A549 (cell line): ENCODE measurements around the gene ABO. TPM values are rescaled to one million over a fixed set of nuclear protein-coding genes. Genes with fewer than 3 reads are reported as not detected.

Source experiments
- ATAC-seq, 2 experiments: fragments of 200-7000 bp in 1 of 2; fragments of >200 bp in 1 of 2; cut with Nextera tagmentation in 1 of 2; cut with Tn5 transposase in 1 of 2; 3 replicates each; pipeline versions ENCODE4 v1.8.0 to v1.9.1; 2018 to 2020; ENCODE audit warnings: mild to moderate bottlenecking in 1 of 2, moderate library complexity in 1 of 2
- CTCF ChIA-PET: fragments of 300-600 bp; sonication (Branson Sonifier 250); formaldehyde crosslinking; extraction: SDS; loops from one replicate; lab custom pipeline; 2021; ENCODE audit warnings: antibody characterized with exemption, inconsistent platforms; lab: Yijun Ruan, JAX
- POLR2A ChIA-PET: fragments of 350-600 bp; formaldehyde crosslinking; extraction: SDS; loops from one replicate; lab custom pipeline; 2021; ENCODE audit warnings: antibody characterized with exemption, inconsistent platforms; lab: Yijun Ruan, JAX
- DNase-seq, 2 experiments: peaks; one replicate each; pipeline versions ENCODE4 v3.0.0 to v3.0.0-alpha.2; 2011 to 2016; ENCODE audit warnings: low read depth in 1 of 2, low spot score in 1 of 2
- FAIRE-seq: peaks from 2 replicates; lab custom pipeline; 2011; peaks lifted over from hg19 to GRCh38; lab: Jason Lieb, UNC
- H3K27ac ChIP-seq, 2 experiments: fragments of >200 bp; sonication (Bioruptor Twin); formaldehyde crosslinking; 3 replicates each; pipeline ENCODE4 v1.5.1; 2016 to 2017
- H3K4me1 ChIP-seq: fragments of >200 bp; sonication (Bioruptor Twin); formaldehyde crosslinking; 3 replicates; pipeline ENCODE4 v1.6.1; 2016
- H3K4me2 ChIP-seq: fragments of >200 bp; sonication (Bioruptor Twin); formaldehyde crosslinking; 3 replicates; pipeline ENCODE4 v1.6.1; 2016
- H3K4me3 ChIP-seq: fragments of >200 bp; sonication (Bioruptor Twin); formaldehyde crosslinking; 3 replicates; pipeline ENCODE4 v1.5.1; 2016
- H3K9me3 ChIP-seq: fragments of >200 bp; sonication (Bioruptor Twin); formaldehyde crosslinking; 3 replicates; pipeline ENCODE4 v1.6.1; 2016
- CBX2 ChIP-seq: fragments of 200-600 bp; sonication (generic); IDR thresholded peaks from 2 replicates; pipeline ENCODE4 v1.6.1; 2016; ENCODE audit warnings: low read depth, mild to moderate bottlenecking, borderline replicate concordance
- CHD2 ChIP-seq: fragments of 150-350 bp; IDR thresholded peaks from 2 replicates; pipeline ENCODE4 v1.6.1; 2014; ENCODE audit warnings: low read length; ENCODE audit not compliant: partially characterized antibody
- E2F6 ChIP-seq: IDR thresholded peaks from 2 replicates; pipeline ENCODE4 v1.6.1; 2012; ENCODE audit warnings: low read depth, borderline replicate concordance
- EP300 ChIP-seq, 2 experiments: fragments of >200 bp; sonication (Bioruptor Twin); formaldehyde crosslinking; IDR thresholded peaks; 2 replicates in 1 of 2; 3 replicates in 1 of 2; pipeline ENCODE4 v1.6.1; 2016 to 2017
- GATA3 ChIP-seq: IDR thresholded peaks from 2 replicates; pipeline ENCODE4 v1.6.1; 2012; ENCODE audit warnings: borderline replicate concordance
- HDAC2 ChIP-seq: fragments of 200-600 bp; sonication (generic); IDR thresholded peaks from 2 replicates; pipeline ENCODE4 v1.6.1; 2016
- HEYL ChIP-seq: fragments of 250-450 bp; sonication (Bioruptor Pico); IDR thresholded peaks from 2 replicates; pipeline ENCODE4 v1.8.0; 2021; ENCODE audit warnings: mild to moderate bottlenecking, moderate library complexity
- HOXB13 ChIP-seq: fragments of 250-450 bp; sonication (Bioruptor Pico); IDR thresholded peaks from 2 replicates; pipeline ENCODE4 v1.5.0; 2020; ENCODE audit warnings: low read depth, mild to moderate bottlenecking, moderate library complexity
- HOXB5 ChIP-seq: fragments of 250-450 bp; sonication (Bioruptor Pico); IDR thresholded peaks from 2 replicates; pipeline ENCODE4 v1.5.0; 2020; ENCODE audit warnings: mild to moderate bottlenecking, moderate library complexity
- JUN ChIP-seq, 2 experiments: fragments of >200 bp; sonication (Bioruptor Twin); formaldehyde crosslinking; IDR thresholded peaks; 2 replicates in 1 of 2; 3 replicates in 1 of 2; pipeline ENCODE4 v1.6.1; 2016 to 2017
- KDM5A ChIP-seq: fragments of 200-600 bp; sonication (generic); IDR thresholded peaks from 2 replicates; pipeline ENCODE4 v1.6.1; 2016; ENCODE audit warnings: antibody characterized with exemption, mild to moderate bottlenecking
- NPAS2 ChIP-seq: fragments of 250-450 bp; sonication (Bioruptor Pico); IDR thresholded peaks from 2 replicates; pipeline ENCODE4 v1.8.0; 2022; ENCODE audit warnings: mild to moderate bottlenecking, moderate library complexity, borderline replicate concordance
- NR3C1 ChIP-seq: fragments of >200 bp; sonication (Bioruptor Twin); formaldehyde crosslinking; IDR thresholded peaks from 3 replicates; pipeline ENCODE4 v1.6.1; 2017
- PHF8 ChIP-seq: fragments of 200-600 bp; sonication (generic); IDR thresholded peaks from 2 replicates; pipeline ENCODE4 v1.6.1; 2016; ENCODE audit warnings: low read depth, mild to moderate bottlenecking, antibody characterized with exemption, moderate library complexity, borderline replicate concordance
- POLR2A ChIP-seq: IDR thresholded peaks from 2 replicates; pipeline ENCODE4 v1.6.1; 2012; ENCODE audit warnings: mild to moderate bottlenecking, low read length
- POLR2AphosphoS2 ChIP-seq: conservative IDR thresholded peaks from 2 replicates; pipeline ENCODE4 v1.6.1; 2012; ENCODE audit warnings: low read length, improper control_type of control experiment, inconsistent platforms
- RCOR1 ChIP-seq: fragments of 150-350 bp; IDR thresholded peaks from 2 replicates; pipeline ENCODE4 v1.6.1; 2014; ENCODE audit warnings: antibody characterized with exemption, low read length, low read depth
- REST ChIP-seq: fragments of 200-600 bp; sonication (generic); IDR thresholded peaks from 2 replicates; pipeline ENCODE4 v1.6.1; 2016; ENCODE audit warnings: antibody characterized with exemption, mild to moderate bottlenecking, moderate library complexity
- RFX5 ChIP-seq: fragments of 450-650 bp; IDR thresholded peaks from 2 replicates; pipeline ENCODE4 v1.7.1; 2014; ENCODE audit warnings: antibody characterized with exemption, mild to moderate bottlenecking, moderate library complexity
- TFCP2L1 ChIP-seq: fragments of 250-450 bp; sonication (Bioruptor Pico); IDR thresholded peaks from 2 replicates; pipeline ENCODE4 v1.5.0; 2021; ENCODE audit warnings: mild to moderate bottlenecking
- USF2 ChIP-seq: fragments of 450-650 bp; IDR thresholded peaks from 2 replicates; pipeline ENCODE4 v1.6.1; 2014; ENCODE audit warnings: antibody characterized with exemption
- ZNF302 ChIP-seq: fragments of 250-450 bp; sonication (Bioruptor Pico); IDR thresholded peaks from 2 replicates; pipeline ENCODE4 v1.9.0; 2021; ENCODE audit warnings: inconsistent platforms, mild to moderate bottlenecking, moderate library complexity
- ZSCAN20 ChIP-seq: fragments of 250-450 bp; sonication (Bioruptor Pico); IDR thresholded peaks from 2 replicates; pipeline ENCODE4 v1.8.0; 2022; ENCODE audit warnings: mild to moderate bottlenecking, moderate library complexity
- WGBS: methylation state at CpG from one replicate; pipeline ENCODE4 v1.1.6; 2017; ENCODE audit errors: missing lambda C conversion rate; 5-methylcytosine and 5-hydroxymethylcytosine counted together
- polyA plus RNA-seq, 4 experiments: library from polyadenylated mRNA; depleted of rRNA in 3 of 4; stranded (reverse); fragments of >200 nt; fragmentation: RNase III in 1 of 4; extraction: RNeasy Plus Mini Kit Qiagen cat#74134 plus additional on column Dnase treatment in 1 of 4; gene quantifications; 2 replicates in 3 of 4; 3 replicates in 1 of 4; pipeline ENCODE4 v1.2.3, GENCODE V29; 2011 to 2017
- TF ChIP-seq, protein P1 (sequence below): fragments of 250-450 bp; sonication (Bioruptor Pico); IDR thresholded peaks from 2 replicates; pipeline ENCODE4 v1.5.0; 2021; ENCODE audit warnings: mild to moderate bottlenecking, moderate library complexity, borderline replicate concordance
- TF ChIP-seq, protein P2 (sequence below): fragments of 150-350 bp; IDR thresholded peaks from 2 replicates; pipeline ENCODE4 v1.6.1; 2014; ENCODE audit warnings: low read depth, mild to moderate bottlenecking, low read length

Gene ABO
- polyA plus RNA-seq, 2 of the 4 experiments (the other 2 are of a cell fraction), result not detected

DNA sequence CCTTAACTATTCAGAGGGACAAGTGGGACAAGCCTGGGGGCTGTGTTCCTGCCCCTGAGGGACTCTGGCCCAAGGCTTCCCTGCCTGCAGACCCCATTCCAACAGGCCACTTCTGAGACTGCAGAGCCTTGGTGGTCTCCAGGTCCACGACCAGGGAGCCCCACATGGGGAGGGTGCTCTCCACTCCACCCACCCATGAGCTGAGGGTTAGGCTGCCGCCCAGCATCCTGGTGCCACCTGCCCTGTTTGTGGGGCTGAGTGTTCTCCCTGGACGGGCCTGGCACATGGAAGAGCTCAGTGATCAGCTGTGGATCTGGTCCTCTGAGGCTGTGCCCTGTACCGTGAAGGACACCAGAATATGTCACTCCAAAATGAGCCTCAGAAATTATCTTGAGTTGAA, 2.5 kb upstream of the ABO start (continued):
- no peak for TF ChIP-seq USF2
- no peak for TF ChIP-seq POLR2AphosphoS2
- TF ChIP-seq, all 56 proteins: peak for 0

DNA sequence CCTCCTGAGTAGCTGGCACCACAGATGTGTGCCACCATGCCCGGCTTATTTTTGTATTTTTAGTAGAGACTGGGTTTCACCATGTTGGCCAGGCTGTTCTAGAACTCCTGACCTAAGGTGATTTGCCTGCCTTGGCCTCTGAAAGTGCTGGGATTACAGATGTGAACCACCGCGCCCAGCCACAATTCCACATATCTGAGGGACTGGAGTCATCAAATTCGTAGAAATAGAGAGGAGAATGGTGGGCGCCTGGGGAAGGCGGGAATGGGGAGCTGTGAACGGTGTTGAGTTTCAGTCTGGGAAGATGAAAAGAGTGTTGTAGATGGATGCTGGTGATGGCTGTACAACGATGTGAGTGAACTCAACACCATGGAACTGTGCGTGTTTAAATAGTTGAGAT, 1.9 kb upstream of the ABO start:
- ChIA-PET POLR2A (no interaction called here), CTCF (no interaction called here)
- H3K4me1 ChIP-seq, result no peaks in the 10 kb centered on the region; the same call in 2 of the 3 replicates
- ATAC-seq (no peak), FAIRE-seq (no peak), DNase-seq (no peak)
- H3K4me2 ChIP-seq, result no peak overlapping the region
- WGBS, result 73% methylated on average over 9 of the region's 9 CpGs
- H3K9me3 ChIP-seq, result no peaks in the 10 kb centered on the region
- H3K27ac ChIP-seq, result no peak overlapping the region
- TF ChIP-seq HDAC2 (no peak), NR3C1 (no peak), EP300 (IDR thresholded peaks at IDR 0.05) (no peak), RFX5 (no peak), REST (no peak), HOXB5 (CRISPR knock-in tag) (no peak), CBX2 (no peak), HEYL (CRISPR knock-in tag) (no peak), GATA3 (no peak), HOXB13 (CRISPR knock-in tag) (no peak), ZNF302 (CRISPR knock-in tag) (no peak), JUN (IDR thresholded peaks at IDR 0.05) (no peak), RCOR1 (no peak), ZSCAN20 (no peak), NPAS2 (CRISPR knock-in tag) (no peak), POLR2A (no peak)
- TF ChIP-seq, protein P1, sequence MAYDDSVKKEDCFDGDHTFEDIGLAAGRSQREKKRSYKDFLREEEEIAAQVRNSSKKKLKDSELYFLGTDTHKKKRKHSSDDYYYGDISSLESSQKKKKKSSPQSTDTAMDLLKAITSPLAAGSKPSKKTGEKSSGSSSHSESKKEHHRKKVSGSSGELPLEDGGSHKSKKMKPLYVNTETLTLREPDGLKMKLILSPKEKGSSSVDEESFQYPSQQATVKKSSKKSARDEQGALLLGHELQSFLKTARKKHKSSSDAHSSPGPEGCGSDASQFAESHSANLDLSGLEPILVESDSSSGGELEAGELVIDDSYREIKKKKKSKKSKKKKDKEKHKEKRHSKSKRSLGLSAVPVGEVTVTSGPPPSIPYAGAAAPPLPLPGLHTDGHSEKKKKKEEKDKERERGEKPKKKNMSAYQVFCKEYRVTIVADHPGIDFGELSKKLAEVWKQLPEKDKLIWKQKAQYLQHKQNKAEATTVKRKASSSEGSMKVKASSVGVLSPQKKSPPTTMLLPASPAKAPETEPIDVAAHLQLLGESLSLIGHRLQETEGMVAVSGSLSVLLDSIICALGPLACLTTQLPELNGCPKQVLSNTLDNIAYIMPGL (CRISPR knock-in tag), result no peak
- no peak overlapping the region for H3K4me3 ChIP-seq

GRCh38 chr9:133276001-133276884, 1.2 kb upstream of the ABO start:
- ATAC-seq (no peak), DNase-seq (no peak), FAIRE-seq (no peak)
- WGBS, result 70% methylated on average over 28 of the region's 33 CpGs
- no peaks in the 10 kb centered on the region for H3K9me3 ChIP-seq
- H3K4me2 ChIP-seq, result no peak overlapping the region; the same call in 2 of the 3 replicates
- no peak overlapping the region for H3K27ac ChIP-seq
- POLR2A ChIA-PET, result no interaction called here
- H3K4me3 ChIP-seq, result no peak overlapping the region
- no peaks in the 10 kb centered on the region; the same call in 2 of the 3 replicates for H3K4me1 ChIP-seq
- CTCF ChIA-PET, result interaction anchor here (0.6 to 1.0 kb wide), 3 partner anchors 31 to 91 kb away, joined by 3 to 4 read pairs (median 3); no protein-coding TSS in a partner anchor
- TF ChIP-seq CHD2, result no peak
- no peak for TF ChIP-seq KDM5A
- TF ChIP-seq, protein P2, sequence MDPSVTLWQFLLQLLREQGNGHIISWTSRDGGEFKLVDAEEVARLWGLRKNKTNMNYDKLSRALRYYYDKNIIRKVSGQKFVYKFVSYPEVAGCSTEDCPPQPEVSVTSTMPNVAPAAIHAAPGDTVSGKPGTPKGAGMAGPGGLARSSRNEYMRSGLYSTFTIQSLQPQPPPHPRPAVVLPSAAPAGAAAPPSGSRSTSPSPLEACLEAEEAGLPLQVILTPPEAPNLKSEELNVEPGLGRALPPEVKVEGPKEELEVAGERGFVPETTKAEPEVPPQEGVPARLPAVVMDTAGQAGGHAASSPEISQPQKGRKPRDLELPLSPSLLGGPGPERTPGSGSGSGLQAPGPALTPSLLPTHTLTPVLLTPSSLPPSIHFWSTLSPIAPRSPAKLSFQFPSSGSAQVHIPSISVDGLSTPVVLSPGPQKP, result no peak
- no peak for TF ChIP-seq ZNF302 (CRISPR knock-in tag)
- no peak for TF ChIP-seq TFCP2L1
- TF ChIP-seq, protein P1 (CRISPR knock-in tag), result no peak
- TF ChIP-seq PHF8, result no peak
- TF ChIP-seq E2F6, result no peak
- TF ChIP-seq HDAC2, result no peak
